ENCODE data around the gene WFDC8. TPM values are rescaled to one million over a fixed set of nuclear protein-coding genes. Genes with fewer than 3 reads are reported as not detected.
"Not testable (repeated sequence)": the region's sequence is repeated elsewhere in the genome, so short reads cannot be mapped to it uniquely, and the experiment has no call there.

The WFDC8 gene
- not detected in 2 replicates for total RNA-seq

- no peak for DNase-seq (ENCODE audit: extremely low read depth, low read depth, low spot score)
Measured at GRCh38 chr20:45579184-45579583, at the start of gene WFDC8. Gene WFDC8, minus strand, starts transcription at chr20:45579284. Its CDS starts 37 bp downstream, at chr20:45579247.

DNA sequence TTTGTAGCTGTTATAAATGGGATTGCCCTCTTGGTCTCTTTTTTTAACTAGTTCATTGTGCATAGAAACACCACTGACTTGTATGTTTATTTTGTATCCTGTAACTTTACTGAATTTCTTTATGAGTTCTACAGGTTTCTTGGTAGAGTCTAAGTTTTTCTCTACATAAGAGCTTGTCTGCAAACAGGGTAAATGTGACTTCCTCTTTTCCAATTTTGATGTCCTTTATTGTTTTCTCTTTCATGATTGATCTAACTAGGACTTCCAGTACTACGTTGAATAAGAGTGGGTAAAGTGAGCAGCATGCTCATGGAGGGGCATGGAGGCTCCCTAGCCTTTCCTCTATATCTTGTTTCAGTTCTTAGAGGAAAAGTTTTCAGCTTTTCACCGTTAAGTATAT, 47.5 kb upstream of the WFDC8 start:
- no peak for DNase-seq (ENCODE audit: extremely low read depth, low read depth, low spot score)

DNA sequence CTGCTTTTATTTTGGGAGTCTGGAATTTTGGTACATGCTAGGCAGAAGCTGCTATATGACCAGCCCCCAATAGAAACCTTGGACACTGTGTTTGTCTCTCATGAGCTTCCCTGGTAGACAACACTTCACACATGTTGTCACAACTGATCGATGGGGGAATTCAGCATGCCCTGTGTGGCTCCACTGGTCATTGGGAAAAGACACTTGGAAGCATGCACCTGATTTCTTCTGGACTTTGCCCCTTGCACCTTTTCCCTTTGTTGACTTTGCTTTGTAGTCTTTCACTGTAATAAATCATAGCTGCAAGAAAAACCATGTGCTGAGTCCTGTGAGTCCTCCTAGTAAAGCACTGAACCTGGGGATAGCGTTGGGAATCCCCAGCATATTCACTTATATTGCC, 42.5 kb upstream of the WFDC8 start:
- no peak for DNase-seq (ENCODE audit: extremely low read depth, low read depth, low spot score)

GRCh38 chr20:45617591-45617990, 38.5 kb upstream of the WFDC8 start:
- DNase-seq (ENCODE audit: extremely low read depth, low read depth, low spot score), result no peak

DNA sequence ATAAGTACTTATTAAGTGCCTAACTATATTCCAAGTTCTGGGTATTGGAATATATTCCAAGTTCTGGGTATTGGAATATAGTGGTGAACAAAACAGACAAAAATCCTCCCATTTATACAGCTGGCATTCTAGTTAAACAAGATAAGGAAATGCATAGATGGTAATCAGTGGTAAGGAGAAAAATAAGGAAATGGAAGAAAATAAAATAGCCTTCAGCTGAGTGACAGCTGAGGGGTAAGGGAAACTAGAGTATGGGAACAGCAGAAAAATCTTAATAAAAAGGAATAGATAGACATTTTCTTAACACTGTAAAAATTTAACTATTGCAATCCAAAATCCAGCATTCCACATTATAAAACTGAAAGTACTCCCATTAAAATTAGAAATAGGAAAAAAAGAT, 33.2 kb upstream of the WFDC8 start:
- no peak for DNase-seq (ENCODE audit: extremely low read depth, low read depth, low spot score)

GRCh38 chr20:45611054-45611453, 32.0 kb upstream of the WFDC8 start:
- no peak for DNase-seq (ENCODE audit: extremely low read depth, low read depth, low spot score)

- DNase-seq (ENCODE audit: extremely low read depth, low read depth, low spot score), result no peak
Measured at GRCh38 chr20:45607810-45608209, 28.7 kb upstream of the WFDC8 start.

DNA sequence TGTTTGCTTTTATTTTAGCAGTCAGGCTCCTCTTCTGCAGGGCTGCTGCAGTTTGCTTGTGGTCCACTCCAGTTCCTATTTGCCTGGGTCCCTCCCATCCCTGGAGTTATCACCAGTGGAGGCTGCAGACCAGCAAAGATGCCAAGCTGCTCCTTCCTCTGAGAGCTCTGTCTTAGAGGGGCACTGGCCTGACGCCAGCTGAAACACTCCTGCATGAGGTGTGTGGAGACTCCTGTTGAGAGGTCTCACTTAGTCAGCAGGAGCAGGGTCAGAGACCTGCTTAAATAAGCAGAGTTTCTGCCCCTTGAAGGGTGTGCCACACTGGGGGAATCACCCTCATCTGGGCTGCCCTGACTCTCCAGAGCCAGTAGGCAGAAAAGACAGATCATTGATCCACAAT, 16.2 kb upstream of the WFDC8 start:
- no peak for DNase-seq (ENCODE audit: extremely low read depth, low read depth, low spot score)

- DNase-seq (ENCODE audit: extremely low read depth, low read depth, low spot score), result no peak
Measured at GRCh38 chr20:45593498-45593897, 14.4 kb upstream of the WFDC8 start.

DNA sequence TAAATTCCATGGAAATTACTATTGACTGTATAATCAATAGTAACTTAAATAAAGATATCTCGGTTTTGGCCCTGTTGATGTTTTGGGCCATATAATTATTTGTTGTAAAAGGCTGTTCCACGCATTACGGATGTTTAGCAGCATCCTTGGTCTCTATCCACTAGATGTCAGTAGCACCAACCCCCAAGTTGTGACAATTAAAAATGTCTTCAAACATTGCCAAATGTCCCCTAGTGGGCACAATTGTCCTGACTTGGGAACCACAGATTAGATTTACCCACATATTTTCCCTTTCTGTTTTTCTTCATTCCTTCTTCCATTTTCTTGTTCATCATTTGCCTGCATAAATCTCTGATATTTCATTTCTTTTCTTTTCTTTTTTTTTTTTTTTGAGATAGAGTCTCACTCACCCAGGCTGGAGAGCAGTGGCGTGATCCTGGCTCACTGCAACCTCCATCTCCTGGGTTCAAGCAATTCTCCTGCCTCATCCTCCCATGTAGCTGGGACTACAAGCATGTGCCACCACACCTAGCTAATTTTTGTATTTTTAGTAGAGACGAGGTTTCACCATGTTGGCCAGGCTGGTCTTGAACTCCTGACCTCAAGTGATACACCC, 13.6 kb upstream of the WFDC8 start:
- DNase-seq (ENCODE audit: extremely low read depth, low read depth, low spot score), result peak; percentile 7

- DNase-seq (ENCODE audit: extremely low read depth, low read depth, low spot score), result no peak
Measured at GRCh38 chr20:45589725-45590124, 10.6 kb upstream of the WFDC8 start.

GRCh38 chr20:45588800-45589199, 9.7 kb upstream of the WFDC8 start:
- no peak for DNase-seq (ENCODE audit: extremely low read depth, low read depth, low spot score)

- not testable (repeated sequence) for DNase-seq (ENCODE audit: extremely low read depth, low read depth, low spot score)
Measured at GRCh38 chr20:45585986-45586385, 6.9 kb upstream of the WFDC8 start.

- not testable (repeated sequence) for DNase-seq (ENCODE audit: extremely low read depth, low read depth, low spot score)
Measured at GRCh38 chr20:45584294-45584693, 5.2 kb upstream of the WFDC8 start.

DNA sequence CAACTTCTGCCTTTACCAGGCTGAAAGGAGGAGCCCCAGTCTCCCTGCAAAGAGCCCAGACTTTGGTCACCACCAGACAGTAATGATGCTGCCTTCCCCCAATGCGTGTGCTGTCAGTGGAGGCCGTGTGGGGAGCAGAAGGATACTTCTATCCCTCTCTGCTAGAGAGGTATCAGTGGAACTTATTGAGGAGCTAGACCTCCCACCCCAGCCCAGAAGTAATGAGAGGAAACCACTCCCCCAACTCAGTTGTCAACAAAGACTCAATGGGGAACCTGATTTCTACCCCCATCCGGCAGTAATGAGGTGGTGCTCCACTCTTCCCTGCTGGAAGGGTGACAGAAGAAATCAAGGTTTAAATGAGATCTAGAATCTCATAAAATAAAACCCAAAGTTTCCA, 4.4 kb upstream of the WFDC8 start:
- DNase-seq (ENCODE audit: extremely low read depth, low read depth, low spot score), result no peak

DNA sequence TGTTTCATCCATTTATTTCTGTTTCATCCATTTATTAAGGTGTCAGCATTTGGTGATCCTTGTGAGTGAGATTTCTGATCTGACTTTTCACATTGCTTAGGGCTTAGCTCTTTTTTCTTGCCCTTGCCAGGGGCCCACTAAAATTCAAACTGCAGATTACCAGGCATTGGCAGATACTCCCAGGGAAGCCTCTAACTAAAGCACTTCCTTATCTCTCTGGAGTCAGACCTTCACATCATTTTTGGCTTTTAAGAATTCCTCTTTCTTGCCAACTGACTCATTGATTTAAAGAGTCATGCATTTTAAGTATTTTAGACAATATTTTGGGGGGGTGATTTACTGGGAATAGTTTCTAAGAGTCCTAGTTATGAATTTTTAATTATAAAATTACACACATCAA, 2.6 kb upstream of the WFDC8 start:
- no peak for DNase-seq (ENCODE audit: extremely low read depth, low read depth, low spot score)

DNA sequence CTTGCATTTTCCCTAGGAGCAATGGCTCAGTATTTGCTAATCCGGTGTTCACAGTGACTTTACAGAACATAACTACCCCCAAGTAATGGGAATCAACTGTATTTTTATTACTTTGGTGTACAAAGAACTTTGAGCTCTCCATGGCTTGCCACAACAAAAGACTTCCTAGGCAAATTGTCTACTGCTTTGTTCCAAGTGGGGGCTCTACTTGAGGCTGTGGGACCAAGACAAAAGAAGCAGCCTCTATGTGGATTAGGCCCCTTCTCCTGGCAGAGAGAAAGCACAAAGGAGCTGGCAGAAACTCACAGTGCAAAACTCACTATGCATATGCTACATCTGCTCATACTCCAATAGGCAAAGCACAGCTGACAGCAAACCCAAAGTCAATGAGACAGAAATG, 853 bp downstream of the WFDC8 start:
- no peak for DNase-seq (ENCODE audit: extremely low read depth, low read depth, low spot score)

GRCh38 chr20:45576995-45577394, 2.1 kb downstream of the WFDC8 start:
- DNase-seq (ENCODE audit: extremely low read depth, low read depth, low spot score), result no peak

DNA sequence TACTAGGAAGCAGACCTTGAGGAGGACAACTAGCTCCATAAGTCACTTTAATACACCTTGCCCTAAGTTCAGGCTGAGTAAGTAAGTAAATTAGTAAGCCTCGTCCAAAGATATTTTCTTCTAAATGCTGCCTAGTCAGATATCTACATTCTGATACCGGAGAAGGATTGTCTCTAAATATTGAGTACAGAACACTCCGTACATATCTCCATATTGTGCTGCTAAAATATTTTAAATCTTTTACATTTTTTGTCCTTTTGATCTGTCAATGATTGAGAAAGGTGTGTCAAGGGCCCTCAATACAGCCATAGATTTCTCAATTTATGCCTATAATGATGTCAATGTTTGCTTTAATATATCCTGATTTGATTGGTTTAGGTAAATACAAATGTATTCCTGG, 3.2 kb downstream of the WFDC8 start:
- DNase-seq (ENCODE audit: extremely low read depth, low read depth, low spot score), result no peak

DNA sequence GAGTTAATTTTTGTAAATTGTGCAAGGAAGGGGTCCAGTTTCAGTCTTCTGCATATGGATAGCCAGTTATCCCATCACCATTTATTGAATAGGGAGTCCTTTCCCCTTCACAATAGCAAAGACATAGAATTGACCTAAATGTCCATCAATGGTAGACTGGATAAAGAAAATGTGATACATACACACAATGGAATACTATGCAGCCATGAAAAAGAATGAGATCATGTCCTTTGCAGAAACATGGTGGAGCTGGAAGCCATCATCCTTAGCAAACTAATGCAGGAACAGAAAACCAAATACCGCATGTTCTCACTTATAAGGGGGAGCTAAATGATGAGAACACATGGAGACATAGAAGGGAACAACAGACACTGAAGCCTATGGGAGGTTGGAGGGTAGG, 9.4 kb downstream of the WFDC8 start:
- not testable (repeated sequence) for DNase-seq (ENCODE audit: extremely low read depth, low read depth, low spot score)

DNA sequence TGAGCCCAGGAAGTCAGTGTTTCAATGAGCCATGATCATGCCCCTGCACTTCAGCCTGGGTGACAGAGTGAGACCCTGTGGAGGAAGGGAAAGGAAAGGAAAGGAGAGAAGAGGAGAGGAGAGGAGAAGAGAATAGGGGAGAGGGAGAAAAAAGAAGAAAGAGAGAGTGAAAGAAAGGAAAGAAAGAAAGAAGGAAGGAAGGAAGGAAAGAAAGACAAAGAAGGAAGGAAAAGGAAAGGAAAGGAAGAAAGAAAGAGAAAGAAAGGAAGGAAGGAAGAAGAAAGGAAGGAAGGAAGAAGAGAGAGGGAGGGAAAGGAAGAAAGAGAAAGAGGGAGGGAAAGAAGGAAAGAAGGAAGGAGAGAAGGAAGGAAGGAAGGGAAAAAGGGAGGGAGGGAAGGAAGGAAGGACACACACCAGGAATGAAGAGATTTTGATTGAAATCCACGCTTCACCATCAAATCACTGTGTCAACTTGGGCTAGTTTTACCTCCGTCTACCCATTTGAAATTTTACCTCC, 14.3 kb downstream of the WFDC8 start:
- no peak for DNase-seq (ENCODE audit: extremely low read depth, low read depth, low spot score)

GRCh38 chr20:45555198-45555597, 23.9 kb downstream of the WFDC8 start:
- no peak for DNase-seq (ENCODE audit: extremely low read depth, low read depth, low spot score)

DNA sequence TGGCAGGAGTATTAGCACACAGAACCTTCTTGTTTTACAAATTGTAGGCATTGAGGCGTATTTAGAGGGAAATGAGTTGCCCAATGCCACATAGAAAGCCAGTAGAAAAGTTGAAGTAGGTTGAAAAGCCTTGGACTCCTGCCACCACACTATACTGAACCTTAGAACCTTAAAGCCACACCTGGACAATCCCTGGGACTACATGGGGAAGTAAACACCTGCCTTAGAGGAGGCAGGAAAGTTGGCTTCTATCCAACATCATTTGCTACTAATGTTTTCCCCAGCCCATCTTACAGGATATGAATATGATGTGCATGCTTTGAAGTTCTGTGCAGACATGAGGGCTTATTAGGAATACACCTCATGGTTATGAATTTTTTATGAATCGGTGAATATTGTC, 26.6 kb downstream of the WFDC8 start:
- no peak for DNase-seq (ENCODE audit: extremely low read depth, low read depth, low spot score)

Data from glomerular endothelial cell (primary cell).